Panc1 (cell line): ENCODE data around the gene AGPS. TPM values are rescaled to one million over a fixed set of nuclear protein-coding genes. Genes with fewer than 3 reads are reported as not detected.

ENCODE experiments used
- ATAC-seq: fragments of 200-7000 bp; cut with Tn5 transposase; 2 replicates; pipeline ENCODE4 v1.9.1; 2020; ENCODE audit warnings: mild to moderate bottlenecking, moderate library complexity
- BruUV-seq: library from RNA; stranded (reverse); fragments of 400-500 nt; replicated peaks from 2 replicates; lab custom pipeline; 2021; lab: Mats Ljungman, UMichigan
- CTCF ChIA-PET: fragments of 300-600 bp; sonication (Branson Sonifier 250); formaldehyde crosslinking; loops from one replicate; lab custom pipeline; 2022; ENCODE audit warnings: antibody characterized with exemption; lab: Charles Lee
- POLR2A ChIA-PET: fragments of 300-600 bp; sonication (Branson Sonifier 250); formaldehyde crosslinking; loops from one replicate; lab custom pipeline; 2022; ENCODE audit warnings: antibody characterized with exemption; lab: Charles Lee
- DNase-seq: peaks from one replicate; pipeline ENCODE4 v3.0.0-alpha.2; 2010; ENCODE audit warnings: low read depth, low spot score
- H3K27ac ChIP-seq: 2 replicates; pipeline ENCODE4 v1.5.1; 2011; ENCODE audit warnings: mild to moderate bottlenecking, low read length, inconsistent platforms
- H3K27me3 ChIP-seq: fragments of 200-500 bp; sonication (Bioruptor generic); 2 replicates; pipeline ENCODE4 v1.6.0; 2014; ENCODE audit warnings: low read length, inconsistent platforms; ENCODE audit not compliant: control insufficient read depth, insufficient read depth
- H3K36me3 ChIP-seq: fragments of 200-500 bp; sonication (Bioruptor generic); 2 replicates; pipeline ENCODE4 v1.5.1; 2014; ENCODE audit warnings: inconsistent platforms, mild to moderate bottlenecking, low read length, moderate library complexity; ENCODE audit not compliant: control insufficient read depth, insufficient read depth
- H3K4me1 ChIP-seq: 2 replicates; pipeline ENCODE4 v1.5.1; 2011; ENCODE audit warnings: inconsistent platforms, mild to moderate bottlenecking, low read length, moderate library complexity; ENCODE audit not compliant: control insufficient read depth, insufficient read depth
- H3K4me3 ChIP-seq, 2 experiments: 2 replicates each; pipeline ENCODE4 v1.5.1; 2011 to 2012; ENCODE audit warnings: low read depth in 2 of 2, low read length in 2 of 2, mild to moderate bottlenecking in 2 of 2, inconsistent platforms in 1 of 2, moderate library complexity in 1 of 2
- H3K9me3 ChIP-seq: fragments of 200-500 bp; sonication (Bioruptor generic); 2 replicates; pipeline ENCODE4 v1.5.1; 2014; ENCODE audit warnings: low read depth, mild to moderate bottlenecking, inconsistent platforms, low read length, moderate library complexity; ENCODE audit not compliant: control insufficient read depth, insufficient read depth
- CTCF ChIP-seq: fragments of 450-650 bp; IDR thresholded peaks from 2 replicates; pipeline ENCODE4 v1.5.1; 2017; ENCODE audit warnings: mild to moderate bottlenecking
- POLR2AphosphoS5 ChIP-seq: IDR thresholded peaks from 2 replicates; pipeline ENCODE4 v1.6.1; 2012; ENCODE audit warnings: mild to moderate bottlenecking, low read depth, low read length, moderate library complexity
- REST ChIP-seq, 2 experiments: IDR thresholded peaks; 2 replicates each; pipeline ENCODE4 v1.6.1; 2011 to 2012; ENCODE audit warnings: low read depth in 2 of 2, control low read depth in 1 of 2, low read length in 1 of 2, mild to moderate bottlenecking in 1 of 2, moderate library complexity in 1 of 2; ENCODE audit not compliant: insufficient read depth in 1 of 2
- SIN3A ChIP-seq: IDR thresholded peaks from 2 replicates; pipeline ENCODE4 v1.6.1; 2012; ENCODE audit warnings: low read depth, mild to moderate bottlenecking, low read length, moderate library complexity, borderline replicate concordance; ENCODE audit not compliant: insufficient read depth
- TCF7L2 ChIP-seq: IDR thresholded peaks from 2 replicates; pipeline ENCODE4 v1.6.1; 2011; ENCODE audit warnings: mild to moderate bottlenecking, low read depth, low read length, inconsistent platforms
- in situ Hi-C: cut with HindIII; loops from 2 replicates; pipeline ENCODE4 v1.10.0; 2016; ENCODE audit warnings: low sequenced_read_pairs, low pct_unique_long_range_greater_than_20kb
- intact Hi-C: fragments of 100-400 bp; cut with micrococcal nuclease; formaldehyde crosslinking; loops from one replicate; pipeline ENCODE4 v1.10.0; 2022; ENCODE audit not compliant: unreplicated experiment
- total RNA-seq: library from RNA; stranded (reverse); gene quantifications from one replicate; pipeline ENCODE4 v1.2.1, GENCODE V29; 2021; ENCODE audit not compliant: unreplicated experiment

AGPS gene
- total RNA-seq, 1 experiment from 2014 or later, result 68.7 TPM

GRCh38 chr2:177344316-177344715 lies 48.3 kb upstream of the AGPS start:
- ChIA-PET CTCF (no interaction called here), POLR2A (no interaction called here)
- ATAC-seq (no peak; the same call in 1 of the 2 replicates), DNase-seq (no peak)
- in situ Hi-C loops (no loop called here), intact Hi-C loops (loop anchor here (10.0 kb wide), 1 partner anchor 260 kb away; no protein-coding TSS in a partner anchor)
- H3K4me1 ChIP-seq, result no peaks in the 10 kb centered on the region
- H3K27ac ChIP-seq, result no peak overlapping the region
- no peaks in the 10 kb centered on the region for H3K36me3 ChIP-seq
- H3K4me3 ChIP-seq, result no peak overlapping the region
- BruUV-seq, result no TSS peak
- TF ChIP-seq TCF7L2, result no peak
- no peak for TF ChIP-seq POLR2AphosphoS5
- peak; percentile 25 for TF ChIP-seq CTCF
- no peaks in the 10 kb centered on the region for H3K27me3 ChIP-seq
- H3K9me3 ChIP-seq, result no peaks in the 10 kb centered on the region

- no TSS peak for BruUV-seq
- Histone ChIP-seq H3K9me3 (no peaks in the 10 kb centered on the region), H3K27me3 (no peaks in the 10 kb centered on the region), H3K27ac (no peak overlapping the region), H3K4me1 (no peaks in the 10 kb centered on the region), H3K36me3 (no peaks in the 10 kb centered on the region), H3K4me3 (no peak overlapping the region)
- no peak for TF ChIP-seq TCF7L2
- no peak for TF ChIP-seq SIN3A
- no peak for TF ChIP-seq POLR2AphosphoS5
- TF ChIP-seq CTCF, result no peak
- no peak for TF ChIP-seq REST (IDR thresholded peaks at IDR 0.05; ENCODE audit: insufficient read depth in 1 of 2, low read depth in 2 of 2, low read length in 1 of 2)
- no peak for DNase-seq
- in situ Hi-C loops (no loop called here), intact Hi-C loops (loop anchor here (10.0 kb wide), 1 partner anchor 259 kb away; no protein-coding TSS in a partner anchor)
- ChIA-PET POLR2A (interaction anchor here (0.6 kb wide), 2 partner anchors 47 to 83 kb away, joined by 4 to 6 read pairs; no protein-coding TSS in a partner anchor), CTCF (no interaction called here)
- no peak for ATAC-seq
These were observed 46.4 kb upstream of the AGPS start for GRCh38 chr2:177346192-177346591.
